Measurements from ENCODE around the gene NCBP1.

The NCBP1 gene

DNA sequence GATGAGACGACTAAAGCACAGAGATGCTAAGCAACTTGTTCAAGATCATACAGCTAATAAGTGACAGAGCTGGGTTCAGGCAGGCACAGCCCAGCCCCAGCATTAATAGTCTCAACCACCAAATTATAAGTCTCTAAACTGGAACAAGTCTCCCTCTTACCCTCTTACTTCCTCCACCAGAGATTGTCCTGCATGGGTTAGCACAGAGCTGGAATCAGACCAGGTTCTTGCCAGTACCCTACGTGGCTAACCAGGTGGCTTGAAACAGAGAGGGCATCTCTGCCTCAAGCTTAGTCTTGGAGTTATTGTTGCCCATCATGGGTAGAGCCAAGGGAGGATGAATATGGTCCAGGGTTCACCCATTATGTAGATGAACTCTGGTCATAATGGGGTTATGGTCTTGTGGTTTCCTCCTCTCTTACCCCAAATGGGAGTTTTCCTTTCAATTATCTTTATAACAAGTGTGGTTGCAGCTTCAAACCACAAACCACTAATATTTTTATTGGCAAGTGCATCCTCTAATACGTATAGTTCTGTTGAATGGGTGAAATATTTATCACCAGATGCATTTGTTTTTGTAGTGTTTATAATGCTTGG lies 71.8 kb downstream of the NCBP1 start:
- H3K27ac ChIP-seq: no peak overlapping the region
- no peak for TF ChIP-seq ZFX (IDR thresholded peaks at IDR 0.05)
- TF ChIP-seq, protein P1, sequence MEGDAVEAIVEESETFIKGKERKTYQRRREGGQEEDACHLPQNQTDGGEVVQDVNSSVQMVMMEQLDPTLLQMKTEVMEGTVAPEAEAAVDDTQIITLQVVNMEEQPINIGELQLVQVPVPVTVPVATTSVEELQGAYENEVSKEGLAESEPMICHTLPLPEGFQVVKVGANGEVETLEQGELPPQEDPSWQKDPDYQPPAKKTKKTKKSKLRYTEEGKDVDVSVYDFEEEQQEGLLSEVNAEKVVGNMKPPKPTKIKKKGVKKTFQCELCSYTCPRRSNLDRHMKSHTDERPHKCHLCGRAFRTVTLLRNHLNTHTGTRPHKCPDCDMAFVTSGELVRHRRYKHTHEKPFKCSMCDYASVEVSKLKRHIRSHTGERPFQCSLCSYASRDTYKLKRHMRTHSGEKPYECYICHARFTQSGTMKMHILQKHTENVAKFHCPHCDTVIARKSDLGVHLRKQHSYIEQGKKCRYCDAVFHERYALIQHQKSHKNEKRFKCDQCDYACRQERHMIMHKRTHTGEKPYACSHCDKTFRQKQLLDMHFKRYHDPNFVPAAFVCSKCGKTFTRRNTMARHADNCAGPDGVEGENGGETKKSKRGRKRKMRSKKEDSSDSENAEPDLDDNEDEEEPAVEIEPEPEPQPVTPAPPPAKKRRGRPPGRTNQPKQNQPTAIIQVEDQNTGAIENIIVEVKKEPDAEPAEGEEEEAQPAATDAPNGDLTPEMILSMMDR (conservative IDR thresholded peaks at IDR 0.05): no peak

DNA sequence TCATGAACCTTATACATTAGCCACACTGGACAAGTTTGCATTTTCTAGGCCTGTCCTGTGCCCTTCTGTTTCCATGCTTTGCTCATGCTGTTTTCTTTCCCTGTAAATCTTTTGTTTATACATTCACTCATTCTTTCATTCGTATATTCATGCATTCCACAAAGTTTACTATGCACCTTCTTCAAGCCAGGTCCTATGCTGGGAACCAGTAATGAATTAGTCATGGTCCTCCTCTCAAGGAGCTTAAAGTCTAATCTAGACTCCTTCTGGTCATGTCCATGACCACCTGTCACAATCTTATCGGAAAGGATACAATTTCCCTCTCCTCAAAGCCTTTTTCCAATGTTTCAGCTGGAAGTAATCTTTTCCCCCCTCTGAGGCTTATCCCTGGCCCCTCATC lies 72.6 kb downstream of the NCBP1 start:
- TF ChIP-seq, protein P1 (conservative IDR thresholded peaks at IDR 0.05): no peak
- TF ChIP-seq ZFX (IDR thresholded peaks at IDR 0.05): no peak

DNA sequence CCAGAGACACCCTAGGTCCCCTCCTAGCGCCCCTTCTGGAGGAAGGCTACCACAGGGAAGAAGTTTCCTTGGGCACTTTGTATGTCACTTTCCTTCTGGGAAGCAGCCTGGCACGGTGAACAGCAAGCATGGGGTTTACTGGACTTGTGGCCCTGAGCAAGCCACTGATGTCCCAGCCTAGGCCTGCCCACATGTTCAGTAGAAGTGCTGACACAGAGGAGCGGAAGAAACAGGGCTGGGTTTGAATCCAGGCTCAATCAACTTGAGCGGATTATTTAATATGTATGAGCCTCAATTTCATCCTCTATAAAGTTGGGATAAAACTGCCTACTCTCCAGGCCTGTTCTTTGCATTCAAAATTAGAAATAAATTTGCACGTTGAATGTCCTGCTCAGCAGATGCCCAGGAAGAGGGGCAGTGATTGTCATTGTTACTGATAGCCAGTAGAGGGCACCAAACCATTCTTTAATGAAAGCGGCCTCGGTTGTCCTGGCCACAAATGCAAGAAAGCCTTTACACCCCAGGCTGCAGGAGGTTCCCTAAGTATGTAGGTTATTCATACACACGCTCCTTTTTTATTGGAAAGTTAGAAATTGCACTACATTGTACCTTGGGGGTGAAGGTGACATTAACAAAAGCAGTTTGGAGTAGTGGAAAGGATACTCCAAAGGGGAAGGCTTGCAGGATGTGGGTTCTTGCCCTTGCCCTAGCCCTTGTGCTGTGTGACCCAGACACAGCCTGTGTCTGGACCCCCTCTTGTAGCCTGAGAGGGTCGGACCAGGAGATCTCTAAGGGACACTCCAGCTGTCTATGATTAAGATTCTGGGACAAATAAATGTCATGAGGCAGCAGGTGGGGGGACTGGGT lies 77.0 kb downstream of the NCBP1 start:
- TF ChIP-seq, protein P1 (conservative IDR thresholded peaks at IDR 0.05): peak; percentile 89
- no peak for TF ChIP-seq ZFX (IDR thresholded peaks at IDR 0.05)
- no peak overlapping the region for H3K27ac ChIP-seq

More for the DNA sequence above, 72.6 kb downstream of the NCBP1 start:
- H3K27ac ChIP-seq: no peak overlapping the region

DNA sequence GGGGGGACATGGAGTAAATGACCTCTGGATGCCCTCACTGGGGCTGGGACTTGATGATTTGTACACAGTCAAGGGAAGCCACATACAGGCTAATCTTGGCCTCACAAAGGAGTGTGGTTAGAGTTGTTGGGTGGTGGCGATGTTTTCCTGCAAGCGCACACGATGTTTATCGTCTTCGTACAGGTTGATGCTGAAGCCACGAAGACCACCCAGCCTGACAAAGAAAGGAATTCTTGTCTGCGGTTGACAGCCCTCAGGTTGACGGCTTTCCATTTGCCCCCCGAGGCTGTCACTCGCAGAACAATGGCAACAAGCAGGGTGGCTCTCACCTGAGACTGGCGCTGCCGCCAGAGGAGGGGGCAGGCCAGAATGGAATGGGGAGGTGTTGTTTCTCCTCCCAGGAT lies 77.6 kb downstream of the NCBP1 start:
- no peak for TF ChIP-seq ZFX (IDR thresholded peaks at IDR 0.05)
- TF ChIP-seq, protein P1 (conservative IDR thresholded peaks at IDR 0.05): no peak

DNA sequence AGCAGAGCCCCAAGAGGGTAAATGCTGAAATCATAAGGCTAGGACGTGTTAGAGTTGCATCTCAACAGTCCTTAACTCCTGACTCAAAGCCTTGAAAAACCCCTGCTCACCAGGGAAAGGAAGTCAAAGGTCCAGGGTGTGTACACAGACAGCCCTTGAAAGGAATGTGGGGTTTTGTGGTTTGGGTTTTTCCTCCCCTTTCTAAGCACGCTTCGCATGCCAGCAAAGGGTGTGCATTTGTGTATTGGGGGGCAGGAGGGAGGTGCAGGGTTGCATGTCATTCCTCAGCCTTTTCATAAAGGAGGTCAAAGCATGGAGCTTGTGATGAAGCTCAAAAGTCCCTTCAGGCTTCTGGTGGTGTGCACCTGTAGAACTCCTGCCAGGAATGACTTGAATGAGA lies 80.8 kb downstream of the NCBP1 start:
- H3K27ac ChIP-seq: no peak overlapping the region

More for the DNA sequence above, 77.6 kb downstream of the NCBP1 start:
- H3K27ac ChIP-seq: no peak overlapping the region

DNA sequence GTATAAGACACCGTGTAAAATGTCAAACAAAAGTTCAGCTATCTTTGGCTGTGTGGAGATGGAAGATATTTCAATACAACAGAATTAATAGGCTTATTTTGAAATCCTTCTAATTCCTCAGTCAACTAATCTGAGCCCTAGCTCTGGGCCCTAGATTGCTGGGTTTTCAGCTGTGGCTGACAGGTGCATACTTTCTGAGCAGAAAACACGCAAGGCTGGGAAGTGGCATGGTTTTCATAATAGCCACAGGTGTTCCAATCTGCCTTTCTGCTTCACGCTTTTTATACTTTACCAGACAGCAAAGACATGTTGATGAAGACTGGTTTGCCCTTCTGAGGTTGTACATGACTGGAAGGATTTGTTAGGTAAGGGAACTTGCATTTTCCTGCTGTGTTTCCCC lies 84.2 kb downstream of the NCBP1 start:
- no peak for TF ChIP-seq ZFX (IDR thresholded peaks at IDR 0.05)
- TF ChIP-seq, protein P1 (conservative IDR thresholded peaks at IDR 0.05): no peak
- no peak overlapping the region for H3K27ac ChIP-seq

More for the DNA sequence above, 80.8 kb downstream of the NCBP1 start:
- no peak for TF ChIP-seq ZFX (IDR thresholded peaks at IDR 0.05)
- TF ChIP-seq, protein P1 (conservative IDR thresholded peaks at IDR 0.05): no peak

DNA sequence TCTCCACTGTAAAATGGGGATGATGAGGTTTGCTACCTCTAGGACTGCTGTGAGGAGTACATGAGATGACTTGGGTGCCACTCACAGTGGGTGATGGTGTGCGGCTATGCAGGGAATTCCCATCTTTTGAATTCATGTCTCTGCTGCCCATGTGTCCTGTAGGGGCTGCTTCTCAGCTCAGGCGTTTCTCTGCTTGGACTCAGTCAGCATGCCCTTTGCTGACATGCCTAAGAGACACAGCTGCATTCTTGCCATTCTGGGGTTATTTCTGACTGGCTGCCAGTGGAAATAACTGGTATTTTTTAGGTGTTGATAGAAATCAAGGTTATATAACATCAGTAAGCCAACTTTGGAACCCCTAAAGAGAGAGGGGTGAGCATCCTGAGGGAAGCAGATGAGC lies 87.8 kb downstream of the NCBP1 start:
- no peak overlapping the region for H3K27ac ChIP-seq
- no peak for TF ChIP-seq ZFX (IDR thresholded peaks at IDR 0.05)
